ENCODE measurements around the gene LCORL. TPM values are rescaled to one million over a fixed set of nuclear protein-coding genes. Genes with fewer than 3 reads are reported as not detected.
"Not testable (repeated sequence)": the region's sequence is repeated elsewhere in the genome, so short reads cannot be mapped to it uniquely, and the experiment has no call there.

Gene LCORL
- total and polyA plus RNA-seq, 2 donors = 4.5 to 46.5 TPM

DNA sequence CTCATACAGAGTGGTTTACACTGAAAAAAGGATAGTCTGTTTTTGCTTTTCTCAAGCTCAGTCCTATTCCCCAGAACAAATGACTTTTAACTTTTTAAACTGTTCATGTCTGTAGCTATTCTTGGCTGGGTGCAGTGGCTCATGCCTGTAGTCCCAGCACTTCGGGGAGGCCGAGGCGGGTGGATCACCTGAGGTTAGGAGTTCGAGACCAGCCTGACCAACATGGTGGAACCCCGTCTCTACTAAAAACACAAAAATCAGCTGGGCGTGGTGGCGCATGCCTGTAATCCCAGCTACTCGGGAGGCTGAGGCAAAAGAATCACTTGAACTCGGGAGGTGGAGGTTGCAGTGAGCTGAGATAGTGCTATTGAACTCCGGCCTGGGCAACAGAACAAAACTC, 14.8 kb upstream of the LCORL start:
- DNase-seq (ENCODE audit: extremely low spot score); H3K4me3 ChIP-seq (ENCODE audit: low read depth, low read length); H3K27ac ChIP-seq (ENCODE audit: low read depth); H3K4me1 ChIP-seq (ENCODE audit: insufficient read depth); H3K36me3 ChIP-seq (ENCODE audit: insufficient read depth): not testable (repeated sequence)
- 87% methylated on average over 10 of the region's 10 CpGs for WGBS

DNA sequence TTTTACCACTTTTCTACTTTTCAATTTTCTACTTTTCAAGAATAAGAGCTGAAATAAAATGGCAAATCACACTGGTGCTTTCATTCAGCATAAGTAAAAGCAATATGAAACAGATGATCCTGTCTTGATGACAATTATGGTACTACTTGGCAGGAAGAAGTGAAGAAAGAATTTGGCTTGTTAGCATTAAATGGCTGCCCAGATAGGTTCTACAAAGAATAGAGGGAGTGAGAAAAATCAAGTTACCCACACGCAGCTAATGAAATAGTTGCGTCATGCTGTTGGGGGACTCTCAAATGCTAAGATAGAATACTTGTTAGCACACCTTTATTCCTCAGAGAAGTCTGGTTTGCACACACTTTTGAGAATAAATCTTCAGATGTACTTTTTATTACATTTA, 12.5 kb upstream of the LCORL start:
- WGBS = 57% methylated on average over 2 of the region's 2 CpGs
- DNase-seq (ENCODE audit: extremely low spot score) = no peak
- H3K4me1 ChIP-seq (ENCODE audit: insufficient read depth) = no peaks in the 10 kb centered on the region
- H3K4me3 ChIP-seq (ENCODE audit: low read depth, low read length) = no peak overlapping the region
- H3K27ac ChIP-seq (ENCODE audit: low read depth) = no peak overlapping the region
- H3K36me3 ChIP-seq (ENCODE audit: insufficient read depth) = no peaks in the 10 kb centered on the region

DNA sequence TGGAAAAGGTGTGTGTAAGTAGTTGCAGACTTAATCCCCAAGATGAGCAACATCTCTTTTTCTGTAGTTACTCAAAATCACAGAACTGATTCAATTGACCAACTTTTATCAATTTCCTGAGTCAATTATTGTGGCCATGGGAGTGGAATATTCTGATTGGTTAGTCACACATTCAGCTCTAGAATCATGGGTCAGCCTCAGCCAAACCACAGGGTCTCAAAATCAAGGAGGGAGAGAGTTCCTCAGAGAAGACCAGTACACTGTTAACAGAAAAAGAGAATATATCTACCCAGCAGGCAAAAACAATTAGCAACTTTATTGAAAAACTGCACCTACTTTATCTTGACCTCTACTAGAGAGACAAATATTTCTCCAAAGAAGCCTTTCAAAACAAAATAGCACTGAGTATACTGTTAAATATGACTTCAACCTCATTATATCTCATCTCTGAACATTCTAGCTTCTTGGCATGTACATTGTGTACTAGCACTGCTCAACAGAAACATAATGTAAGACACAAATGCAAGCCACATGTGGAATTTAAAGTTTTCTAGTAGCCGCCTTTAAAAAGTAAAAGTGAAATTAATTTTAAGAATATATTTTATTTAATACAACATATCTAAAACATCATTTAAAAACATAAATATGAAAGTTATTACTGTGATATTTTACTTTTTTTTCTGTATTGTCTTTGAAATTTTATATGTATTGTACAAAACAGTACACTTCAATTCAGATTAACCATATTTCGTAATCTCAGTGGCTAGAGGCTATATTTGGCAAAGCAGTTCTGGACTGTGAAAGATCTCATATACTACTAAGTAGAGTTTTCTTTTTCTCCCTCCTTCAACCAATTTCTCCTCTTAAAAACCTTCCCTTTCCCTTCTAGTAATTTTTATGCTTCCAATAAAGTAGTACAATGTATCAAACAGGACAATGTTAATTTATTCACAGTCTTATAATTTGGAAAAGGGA, 11.8 kb upstream of the LCORL start:
- 88% methylated on average over 2 of the region's 2 CpGs for WGBS
- Histone ChIP-seq H3K27ac (ENCODE audit: low read depth) (no peak overlapping the region), H3K4me3 (ENCODE audit: low read depth, low read length) (no peak overlapping the region), H3K4me1 (ENCODE audit: insufficient read depth) (no peaks in the 10 kb centered on the region), H3K36me3 (ENCODE audit: insufficient read depth) (no peaks in the 10 kb centered on the region)
- DNase-seq (ENCODE audit: extremely low spot score) = no peak

DNA sequence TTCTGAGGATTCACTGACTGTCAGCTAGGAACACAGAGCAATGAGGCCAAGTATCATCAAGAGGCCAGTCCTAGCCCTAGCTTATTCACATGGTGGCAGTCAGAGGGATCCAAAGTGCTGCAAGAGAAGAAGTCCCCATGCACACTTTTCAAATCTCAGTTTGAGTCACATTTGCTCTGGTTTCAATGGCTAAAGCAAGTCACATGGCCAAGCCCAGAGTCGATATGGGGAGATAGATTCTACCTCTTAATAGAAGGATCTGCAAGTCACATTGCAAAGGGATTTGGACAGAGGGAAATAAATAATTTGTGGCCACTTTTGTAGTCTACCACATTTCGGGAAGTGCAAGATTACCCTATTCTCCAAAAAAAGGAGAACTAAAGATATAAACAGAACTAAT, 3.7 kb upstream of the LCORL start:
- DNase-seq (ENCODE audit: extremely low spot score) = no peak
- H3K36me3 ChIP-seq (ENCODE audit: insufficient read depth) = no peaks in the 10 kb centered on the region
- no peak overlapping the region for H3K27ac ChIP-seq (ENCODE audit: low read depth)
- no peaks in the 10 kb centered on the region for H3K4me1 ChIP-seq (ENCODE audit: insufficient read depth)
- 83% methylated on average over 2 of the region's 2 CpGs for WGBS
- H3K4me3 ChIP-seq (ENCODE audit: low read depth, low read length) = no peak overlapping the region

DNA sequence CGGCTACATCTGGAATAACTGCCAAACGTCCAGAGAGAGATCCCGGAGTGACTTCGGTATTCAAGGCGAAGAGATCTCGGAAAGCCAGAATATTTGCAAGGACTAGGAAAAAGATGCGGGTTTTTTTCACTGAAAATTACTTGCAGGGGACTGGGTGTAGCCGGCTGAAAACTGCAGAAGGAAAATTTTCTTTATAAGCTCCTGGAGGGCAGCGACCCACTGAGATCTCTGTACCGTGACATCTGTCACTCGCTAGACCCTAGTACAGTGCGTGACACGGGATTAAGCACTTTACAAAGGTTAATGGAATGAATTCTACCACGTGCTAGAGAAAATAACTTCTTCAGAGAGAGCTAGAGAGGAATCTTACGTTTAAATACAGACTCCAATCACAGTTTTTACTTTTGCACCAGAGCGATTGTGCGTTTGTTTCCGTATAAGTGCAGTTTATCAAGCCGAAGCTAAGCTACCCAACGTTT, 1.1 kb upstream of the LCORL start:
- Histone ChIP-seq H3K27ac (ENCODE audit: low read depth) (no peak overlapping the region), H3K36me3 (ENCODE audit: insufficient read depth) (no peaks in the 10 kb centered on the region), H3K4me3 (ENCODE audit: low read depth, low read length) (peak overlapping the region; percentile 96), H3K4me1 (ENCODE audit: insufficient read depth) (no peaks in the 10 kb centered on the region)
- no peak for DNase-seq (ENCODE audit: extremely low spot score)
- WGBS = under 1% methylated on average over 20 of the region's 20 CpGs

DNA sequence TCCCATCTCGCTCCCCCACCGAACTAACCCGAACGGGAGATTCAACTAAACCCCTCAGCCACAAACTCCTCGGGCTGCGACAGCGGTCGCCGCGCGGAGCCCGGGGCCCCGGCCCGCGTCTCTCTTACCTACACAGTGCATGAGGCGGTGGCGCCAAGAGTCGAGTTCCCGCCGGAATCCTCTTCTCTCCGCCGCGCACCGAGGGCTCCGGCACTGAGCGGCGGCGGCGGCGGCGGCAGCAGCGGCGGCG, 160 bp downstream of the LCORL start:
- Histone ChIP-seq H3K4me1 (ENCODE audit: insufficient read depth) (no peaks in the 10 kb centered on the region), H3K4me3 (ENCODE audit: low read depth, low read length) (peak overlapping the region; percentile 96), H3K36me3 (ENCODE audit: insufficient read depth) (no peaks in the 10 kb centered on the region), H3K27ac (ENCODE audit: low read depth) (peak overlapping the region; percentile 92)
- DNase-seq (ENCODE audit: extremely low spot score) = no peak
- WGBS = under 1% methylated on average over 34 of the region's 34 CpGs

DNA sequence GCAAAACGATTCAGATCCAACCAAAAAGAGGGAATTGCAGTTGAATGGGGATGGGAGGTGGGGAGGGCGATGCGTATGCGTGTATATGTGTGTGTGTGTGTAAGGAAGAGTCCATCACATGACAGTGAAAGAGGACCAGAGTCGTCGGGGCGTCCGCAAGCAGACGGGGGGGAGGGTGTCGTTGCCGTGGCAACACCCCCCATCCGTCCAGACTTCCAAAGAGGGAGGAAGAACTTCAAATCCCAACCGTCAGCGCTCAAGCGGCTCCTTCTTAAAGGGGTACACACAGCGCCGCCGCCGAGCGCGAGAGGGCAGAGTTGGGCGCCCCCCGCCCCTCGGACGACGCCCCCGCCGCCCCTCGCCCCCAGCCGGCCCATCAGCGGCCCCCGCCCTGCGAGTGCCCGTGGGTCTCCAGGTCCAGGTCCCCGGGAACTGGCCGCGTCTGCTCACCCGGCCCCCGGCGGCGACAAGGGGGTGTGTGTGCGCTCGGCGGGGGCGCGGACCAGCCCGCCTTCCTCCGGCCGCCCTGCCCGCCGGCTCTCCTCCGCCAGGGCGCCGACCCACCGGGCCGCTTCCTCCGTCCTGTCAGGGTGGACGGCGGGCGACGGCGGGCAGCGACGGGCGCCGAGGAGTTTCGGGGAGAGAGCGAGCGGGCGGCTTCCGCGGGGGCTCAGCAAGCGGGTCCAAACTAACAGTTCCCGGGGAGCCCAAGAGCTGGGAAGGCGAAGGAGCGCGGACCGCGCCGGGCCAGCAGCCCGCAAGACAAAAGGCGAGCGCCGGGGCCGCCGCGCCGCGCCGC, 685 bp downstream of the LCORL start:
- under 1% methylated on average over 90 of the region's 90 CpGs for WGBS
- Histone ChIP-seq H3K4me3 (ENCODE audit: low read depth, low read length) (peak overlapping the region; percentile 96), H3K36me3 (ENCODE audit: insufficient read depth) (no peaks in the 10 kb centered on the region), H3K4me1 (ENCODE audit: insufficient read depth) (no peaks in the 10 kb centered on the region), H3K27ac (ENCODE audit: low read depth) (peak overlapping the region; percentile 92)
- DNase-seq (ENCODE audit: extremely low spot score) = peak; percentile 36

DNA sequence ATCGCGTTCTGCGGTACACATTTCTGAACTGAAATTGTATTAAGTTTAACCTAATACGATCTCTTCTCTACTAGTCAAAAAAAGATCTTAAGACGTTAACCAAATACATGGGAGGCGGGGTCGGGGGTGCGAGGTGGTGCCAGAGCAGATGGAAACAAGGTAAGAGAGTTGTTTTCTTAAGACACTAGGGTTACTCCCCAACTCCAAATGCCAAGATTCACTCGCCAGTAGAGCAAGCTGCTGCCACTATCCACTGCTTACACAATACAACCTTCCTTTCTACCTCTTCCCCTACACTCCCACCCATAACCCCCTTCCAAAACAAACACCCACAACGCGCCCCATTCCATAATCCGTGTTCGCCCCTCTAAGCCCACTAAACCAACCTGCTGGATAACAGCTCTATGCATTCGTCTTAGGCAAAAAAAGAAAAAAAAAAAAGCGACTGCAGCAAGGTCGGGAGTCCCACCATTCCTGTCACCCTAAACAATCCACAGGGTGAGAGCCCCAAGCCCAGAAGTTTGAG, 1.3 kb downstream of the LCORL start:
- no peak overlapping the region for H3K27ac ChIP-seq (ENCODE audit: low read depth)
- no peaks in the 10 kb centered on the region for H3K4me1 ChIP-seq (ENCODE audit: insufficient read depth)
- no peaks in the 10 kb centered on the region for H3K36me3 ChIP-seq (ENCODE audit: insufficient read depth)
- peak overlapping the region; percentile 96 for H3K4me3 ChIP-seq (ENCODE audit: low read depth, low read length)
- DNase-seq (ENCODE audit: extremely low spot score) = no peak
- 4% methylated on average over 16 of the region's 16 CpGs for WGBS

DNA sequence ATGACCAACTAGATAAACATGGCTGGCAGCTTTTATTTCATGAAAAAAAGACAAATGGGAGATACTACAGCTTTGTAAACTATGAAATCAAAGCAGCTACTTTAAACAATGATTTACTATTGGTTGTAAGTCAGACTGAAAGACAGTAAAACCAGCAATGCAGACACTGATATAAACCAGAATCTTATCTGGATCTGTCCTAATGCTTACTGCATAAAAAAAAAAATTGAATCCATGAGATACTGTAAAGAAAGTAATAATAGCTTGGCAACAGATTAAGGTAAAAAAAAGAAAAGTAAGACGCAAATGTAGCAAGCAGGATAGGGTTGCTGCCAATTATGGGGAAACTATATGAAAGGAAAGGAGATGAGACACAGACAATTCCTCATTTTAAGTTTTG, 7.3 kb downstream of the LCORL start:
- Histone ChIP-seq H3K36me3 (ENCODE audit: insufficient read depth) (no peaks in the 10 kb centered on the region), H3K27ac (ENCODE audit: low read depth) (no peak overlapping the region), H3K4me1 (ENCODE audit: insufficient read depth) (no peaks in the 10 kb centered on the region), H3K4me3 (ENCODE audit: low read depth, low read length) (no peak overlapping the region)
- WGBS = 71% methylated on average over 1 of the region's 1 CpG
- no peak for DNase-seq (ENCODE audit: extremely low spot score)

DNA sequence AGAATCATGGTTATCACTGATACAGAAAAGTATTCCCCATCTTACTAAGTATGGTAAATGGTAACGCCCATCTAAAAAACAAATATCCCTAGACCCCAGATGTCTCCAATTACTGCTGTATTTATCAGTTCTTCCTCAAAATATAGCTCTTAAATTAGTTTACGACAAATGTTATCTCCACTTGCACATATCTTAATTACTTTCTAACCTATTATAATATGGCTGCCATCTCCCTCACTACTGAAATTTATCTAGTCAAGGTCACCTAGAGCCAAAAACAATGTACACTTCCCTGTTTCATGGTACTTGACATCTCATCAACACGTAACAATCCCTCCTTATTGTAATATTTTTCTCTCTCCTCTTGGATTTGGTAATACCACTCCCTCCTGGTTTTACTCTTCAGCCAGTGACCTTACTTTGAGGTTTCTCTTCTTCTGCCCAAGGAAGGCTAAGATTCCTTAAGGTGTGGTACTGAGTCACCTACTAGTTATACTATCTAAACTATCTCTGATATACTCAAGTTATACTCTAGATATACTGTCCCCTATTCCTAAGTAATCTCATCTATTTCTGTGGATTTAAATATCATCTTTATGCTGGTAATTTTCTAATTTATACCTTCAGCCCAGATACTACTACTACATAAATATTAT, 8.6 kb downstream of the LCORL start:
- Histone ChIP-seq H3K36me3 (ENCODE audit: insufficient read depth) (no peaks in the 10 kb centered on the region), H3K27ac (ENCODE audit: low read depth) (no peak overlapping the region), H3K4me1 (ENCODE audit: insufficient read depth) (no peaks in the 10 kb centered on the region), H3K4me3 (ENCODE audit: low read depth, low read length) (no peak overlapping the region)
- DNase-seq (ENCODE audit: extremely low spot score) = no peak
- WGBS = 95% methylated on average over 3 of the region's 3 CpGs

DNA sequence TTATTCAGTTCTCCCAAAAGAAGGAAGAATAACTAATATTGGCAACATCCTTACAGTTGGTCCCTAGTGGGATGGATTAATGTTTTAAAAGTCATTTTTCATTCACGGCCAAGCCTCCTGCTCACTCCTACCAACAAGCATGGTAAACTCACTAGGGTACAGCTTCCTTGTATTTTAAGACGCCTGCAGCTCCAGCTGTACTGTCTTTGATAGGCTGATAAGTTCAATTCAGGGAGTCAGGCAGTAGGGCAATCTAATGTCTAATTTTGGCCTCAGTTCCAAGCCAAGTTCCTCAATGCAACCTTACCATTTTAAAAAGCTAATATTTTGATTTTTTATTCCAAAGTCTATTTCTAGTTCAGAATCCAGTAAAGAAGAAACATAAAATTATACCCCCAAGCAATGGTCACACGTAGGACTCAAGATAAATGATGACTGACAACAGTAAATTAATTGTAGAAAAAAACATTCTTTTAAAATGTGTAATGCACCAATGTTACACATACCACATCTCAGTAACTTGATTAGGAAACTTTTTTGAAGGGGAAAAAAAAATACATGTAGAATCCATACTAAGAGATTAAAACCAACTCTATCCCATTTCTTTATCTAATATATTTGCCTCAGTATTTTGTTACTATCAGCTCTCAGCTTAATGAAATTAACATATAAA, 9.3 kb downstream of the LCORL start:
- DNase-seq (ENCODE audit: extremely low spot score) = no peak
- Histone ChIP-seq H3K27ac (ENCODE audit: low read depth) (no peak overlapping the region), H3K4me1 (ENCODE audit: insufficient read depth) (no peaks in the 10 kb centered on the region), H3K4me3 (ENCODE audit: low read depth, low read length) (no peak overlapping the region), H3K36me3 (ENCODE audit: insufficient read depth) (no peaks in the 10 kb centered on the region)
- WGBS = 48% methylated on average over 3 of the region's 3 CpGs

DNA sequence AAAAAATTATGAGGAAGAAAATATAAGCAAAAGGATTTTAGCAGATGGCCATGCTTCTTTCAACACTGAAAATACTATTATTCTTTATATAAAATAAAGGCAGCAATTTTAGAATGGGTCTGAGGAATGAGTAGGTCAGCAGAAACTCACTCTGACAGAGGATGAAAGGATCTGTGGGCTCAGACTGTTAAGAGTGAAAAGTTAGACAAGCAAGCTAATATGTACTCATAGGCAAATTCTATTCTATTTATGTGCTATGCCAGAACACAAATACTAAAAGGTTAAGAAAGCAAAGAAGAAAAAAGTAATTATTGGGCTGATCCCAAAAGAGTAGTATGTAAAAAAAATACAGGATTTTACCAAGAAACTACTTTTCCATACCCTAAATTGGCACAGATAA, 13.9 kb downstream of the LCORL start:
- Histone ChIP-seq H3K4me3 (ENCODE audit: low read depth, low read length) (no peak overlapping the region), H3K27ac (ENCODE audit: low read depth) (no peak overlapping the region), H3K36me3 (ENCODE audit: insufficient read depth) (no peaks in the 10 kb centered on the region), H3K4me1 (ENCODE audit: insufficient read depth) (no peaks in the 10 kb centered on the region)
- no peak for DNase-seq (ENCODE audit: extremely low spot score)

DNA sequence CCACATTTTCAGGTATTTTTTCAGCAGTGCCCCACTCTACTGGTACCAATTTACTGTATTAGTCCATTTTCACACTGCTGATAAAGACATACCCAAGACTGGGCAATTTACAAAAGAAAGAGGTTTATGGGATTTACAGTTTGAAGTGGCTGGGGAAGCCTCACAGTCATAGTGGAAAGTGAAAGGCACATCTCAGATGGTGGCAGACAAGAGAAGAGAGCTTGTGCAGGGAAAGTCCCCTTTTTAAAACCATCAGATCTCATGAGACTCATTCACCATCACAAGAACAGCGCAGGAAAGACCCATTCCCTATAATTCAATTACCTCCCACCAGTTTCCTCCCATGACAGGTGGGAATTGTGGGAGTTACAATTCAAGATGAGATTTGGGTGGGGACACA, 15.1 kb downstream of the LCORL start:
- WGBS = 95% methylated on average over 1 of the region's 1 CpG
- not testable (repeated sequence) for H3K36me3 ChIP-seq (ENCODE audit: insufficient read depth); DNase-seq (ENCODE audit: extremely low spot score); H3K27ac ChIP-seq (ENCODE audit: low read depth); H3K4me1 ChIP-seq (ENCODE audit: insufficient read depth); H3K4me3 ChIP-seq (ENCODE audit: low read depth, low read length)

Measured in urinary bladder (tissue), 4 donors.